Muscle layer of duodenum (tissue), 2 donors: ENCODE results near the gene TSPAN9.

Experiments used
- H3K27ac ChIP-seq: one replicate; pipeline ENCODE4 v1.7.0; 2013; ENCODE audit warnings: mild to moderate bottlenecking, low read length
- H3K27me3 ChIP-seq: one replicate; pipeline ENCODE4 v1.7.0; 2013; ENCODE audit warnings: low read depth, mild to moderate bottlenecking, control low read depth, low read length
- H3K36me3 ChIP-seq, 2 donors: one replicate each; pipeline ENCODE4 v1.7.0; 2013; ENCODE audit warnings: low read length in 2 of 2, control low read depth in 1 of 2, mild to moderate bottlenecking in 1 of 2; ENCODE audit not compliant: insufficient read depth in 2 of 2, control insufficient read depth in 1 of 2
- H3K4me1 ChIP-seq, 2 donors: one replicate each; pipeline ENCODE4 v1.7.0; 2013; ENCODE audit warnings: low read length in 2 of 2, mild to moderate bottlenecking in 2 of 2, control low read depth in 1 of 2, moderate library complexity in 1 of 2; ENCODE audit not compliant: insufficient read depth in 2 of 2, control insufficient read depth in 1 of 2
- H3K4me3 ChIP-seq, 2 donors: one replicate each; pipeline ENCODE4 v1.7.0; 2013; ENCODE audit warnings: low read length in 2 of 2, low read depth in 1 of 2, mild to moderate bottlenecking in 1 of 2
- H3K9me3 ChIP-seq, 2 donors: one replicate each; pipeline ENCODE4 v1.7.0; 2013; ENCODE audit warnings: low read length in 2 of 2, control low read depth in 1 of 2, mild to moderate bottlenecking in 1 of 2; ENCODE audit not compliant: control insufficient read depth in 1 of 2
- donor health status: healthy.

TSPAN9 gene

DNA sequence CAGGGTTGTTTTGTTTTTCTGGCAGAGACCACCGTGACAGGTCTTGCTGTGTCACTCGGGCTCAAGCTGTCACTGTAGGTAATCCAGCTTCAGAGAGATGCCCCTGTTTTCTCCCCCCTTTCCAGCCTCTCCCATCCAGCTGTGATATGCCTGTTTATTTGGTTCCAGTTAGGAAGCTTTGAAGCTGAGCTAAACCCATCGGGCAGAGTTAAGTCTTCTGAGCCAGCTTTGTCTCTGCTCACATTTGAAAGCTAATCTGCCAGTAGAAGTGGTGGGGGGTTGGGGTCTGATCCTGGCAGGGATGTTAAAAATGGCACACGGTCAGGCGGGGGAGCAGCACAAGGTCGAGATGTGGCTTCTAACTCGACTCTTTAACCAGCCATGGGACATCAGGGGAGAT is 130.0 kb downstream of the TSPAN9 start:
- peaks cover 3% of the 10 kb centered on the region for H3K27me3 ChIP-seq
- peaks cover 0 to 35% of the 10 kb centered on the region in 2 donors for H3K4me1 ChIP-seq
- H3K9me3 ChIP-seq, result no peaks in the 10 kb centered on the region
- no peak overlapping the region for H3K4me3 ChIP-seq
- no peak overlapping the region for H3K27ac ChIP-seq
- no peaks in the 10 kb centered on the region for H3K36me3 ChIP-seq

DNA sequence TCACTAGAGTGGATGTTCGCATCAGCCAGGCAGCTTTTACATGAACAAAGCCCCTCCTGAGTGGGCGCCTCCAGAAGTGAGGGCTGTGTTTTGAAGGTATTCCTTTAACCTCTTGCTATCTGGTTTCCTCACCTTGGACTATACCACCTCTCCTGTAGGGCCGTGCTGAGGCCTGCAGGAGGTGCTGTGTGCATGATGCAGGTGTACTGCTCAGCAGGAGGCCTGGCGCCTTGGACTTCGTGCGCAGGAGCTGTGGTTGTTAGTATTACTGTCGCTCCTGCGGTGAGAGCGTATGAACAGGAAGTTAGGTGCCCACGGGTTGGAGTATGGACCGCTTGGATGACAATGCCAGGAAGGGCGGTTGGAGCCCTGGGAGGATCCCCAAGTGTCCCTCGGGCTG is 130.7 kb downstream of the TSPAN9 start:
- Histone ChIP-seq H3K27ac (no peak overlapping the region), H3K27me3 (no peaks in the 10 kb centered on the region), H3K4me1 (peaks cover 0 to 28% of the 10 kb centered on the region in 2 donors), H3K9me3 (no peaks in the 10 kb centered on the region), H3K36me3 (no peaks in the 10 kb centered on the region), H3K4me3 (no peak overlapping the region)

DNA sequence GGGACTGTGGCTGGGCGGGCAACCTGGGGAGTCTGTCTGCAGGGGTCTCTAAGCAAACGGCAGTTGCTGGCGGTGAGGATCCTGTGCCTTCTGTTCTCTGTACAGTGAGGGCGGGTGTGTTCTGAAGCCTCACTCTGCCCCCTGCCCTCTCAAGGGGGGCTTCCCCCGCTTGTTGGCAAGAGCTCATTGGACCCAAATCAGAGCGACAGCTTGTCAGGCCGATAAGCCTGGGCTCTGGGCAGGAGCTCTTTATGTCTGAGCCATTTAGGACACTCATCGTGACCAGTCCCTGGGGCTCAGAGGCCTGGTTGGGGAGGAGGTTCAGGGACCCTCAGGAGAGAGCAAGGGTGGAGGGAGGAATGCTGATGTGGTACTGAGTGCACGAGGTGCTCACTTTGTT is 136.0 kb downstream of the TSPAN9 start:
- Histone ChIP-seq H3K27ac (no peak overlapping the region), H3K4me1 (peaks cover 8 to 12% of the 10 kb centered on the region in 2 donors)

DNA sequence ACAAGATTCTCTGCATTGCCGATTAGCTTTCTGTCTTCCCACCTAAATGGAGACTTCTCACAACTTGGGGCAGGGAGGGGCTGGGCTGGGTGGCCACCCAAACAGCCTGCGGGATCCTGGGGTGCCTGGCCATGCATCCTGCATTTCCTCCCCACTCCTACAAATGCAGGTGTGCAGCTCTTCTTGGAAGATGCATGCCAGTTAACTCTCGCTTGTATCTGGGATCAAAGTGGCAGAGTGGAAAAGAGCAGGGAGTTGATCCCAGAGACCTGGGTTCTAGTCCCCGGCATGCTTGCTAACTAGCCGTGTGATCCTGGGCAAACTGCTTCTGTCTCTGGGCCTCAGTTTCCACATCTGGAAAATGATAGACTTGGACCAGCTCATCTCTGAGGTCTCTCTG is 136.6 kb downstream of the TSPAN9 start:
- Histone ChIP-seq H3K36me3 (no peaks in the 10 kb centered on the region), H3K4me3 (no peak overlapping the region), H3K4me1 (peaks cover 12 to 17% of the 10 kb centered on the region in 2 donors), H3K9me3 (no peaks in the 10 kb centered on the region), H3K27me3 (no peaks in the 10 kb centered on the region), H3K27ac (no peak overlapping the region)

More for the DNA sequence above, 136.0 kb downstream of the TSPAN9 start:
- Histone ChIP-seq H3K4me3 (no peak overlapping the region), H3K36me3 (no peaks in the 10 kb centered on the region), H3K9me3 (no peaks in the 10 kb centered on the region), H3K27me3 (no peaks in the 10 kb centered on the region)

DNA sequence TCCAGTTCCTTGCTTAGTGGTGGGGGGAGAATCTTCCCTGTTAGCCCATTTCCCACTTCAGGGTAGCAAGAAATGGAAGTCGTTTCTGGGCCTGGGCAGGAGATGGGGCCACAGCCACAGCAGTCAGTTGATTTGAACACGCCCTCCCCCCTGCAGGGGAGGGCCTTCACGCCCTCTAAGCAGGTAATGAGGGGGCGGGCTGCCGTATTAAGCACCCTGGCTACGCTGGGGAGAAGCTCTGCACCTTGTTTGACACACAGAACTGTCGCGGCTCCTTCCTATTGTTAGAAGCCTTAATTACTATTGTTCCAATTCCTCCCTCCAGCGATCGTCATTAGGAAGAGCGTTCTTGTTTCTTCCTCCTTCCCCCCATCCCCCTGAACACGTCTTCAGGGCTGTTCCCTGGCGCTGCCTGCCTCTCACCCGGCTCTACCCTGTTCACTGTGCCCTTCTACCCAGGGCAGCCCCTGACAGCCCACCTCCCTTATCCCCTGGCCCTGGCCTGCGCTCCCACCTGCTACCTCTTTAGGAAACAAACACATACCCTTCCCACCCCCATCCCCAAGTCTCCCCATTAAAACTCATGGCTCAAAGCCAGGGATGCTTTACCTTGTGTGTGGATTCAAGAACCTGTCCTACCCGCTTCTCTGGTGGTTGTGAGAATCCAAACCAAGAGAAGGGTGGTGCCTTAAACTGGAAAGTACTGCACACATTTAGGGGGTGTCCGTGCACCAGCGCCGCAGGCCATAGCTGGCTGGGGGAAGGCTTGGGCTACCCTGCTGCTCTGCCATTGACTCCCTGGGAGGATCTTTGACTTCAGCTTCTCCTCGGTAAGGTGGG is 137.6 kb downstream of the TSPAN9 start:
- Histone ChIP-seq H3K27ac (no peak overlapping the region), H3K9me3 (no peaks in the 10 kb centered on the region), H3K27me3 (no peaks in the 10 kb centered on the region), H3K4me1 (peaks cover 18 to 26% of the 10 kb centered on the region in 2 donors), H3K36me3 (no peaks in the 10 kb centered on the region), H3K4me3 (no peak overlapping the region)

DNA sequence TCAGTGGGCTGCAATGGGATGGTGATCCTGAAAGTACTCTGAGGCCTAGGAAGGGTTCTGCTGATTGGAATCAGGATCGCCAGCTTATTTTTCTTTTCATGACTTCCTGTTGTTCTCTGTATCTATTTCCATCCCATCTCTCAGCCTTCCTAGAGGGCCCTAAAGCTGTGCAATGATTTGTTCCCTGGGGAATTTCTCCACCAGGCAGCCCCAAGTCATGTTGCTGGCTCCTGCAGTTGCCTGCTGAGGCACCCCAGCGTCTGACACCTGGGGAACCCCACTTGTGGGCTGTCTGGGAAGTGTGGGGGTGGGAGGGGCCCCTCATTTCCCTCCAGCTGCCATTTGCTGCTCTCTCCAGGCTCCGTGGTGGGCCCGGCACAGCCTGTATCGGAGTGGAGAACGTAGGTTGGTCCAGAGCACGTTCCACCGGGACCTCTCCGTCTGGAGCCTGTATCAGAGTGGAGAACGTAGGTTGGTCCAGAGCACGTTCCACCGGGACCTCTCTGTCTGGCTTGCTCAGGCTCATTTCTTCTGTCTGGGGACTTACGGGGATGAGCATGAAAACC is 138.3 kb downstream of the TSPAN9 start:
- H3K9me3 ChIP-seq, result no peaks in the 10 kb centered on the region
- H3K27me3 ChIP-seq, result no peaks in the 10 kb centered on the region
- H3K4me3 ChIP-seq, result no peak overlapping the region
- no peak overlapping the region for H3K27ac ChIP-seq
- no peaks in the 10 kb centered on the region for H3K36me3 ChIP-seq
- peaks cover 18 to 33% of the 10 kb centered on the region in 2 donors for H3K4me1 ChIP-seq

DNA sequence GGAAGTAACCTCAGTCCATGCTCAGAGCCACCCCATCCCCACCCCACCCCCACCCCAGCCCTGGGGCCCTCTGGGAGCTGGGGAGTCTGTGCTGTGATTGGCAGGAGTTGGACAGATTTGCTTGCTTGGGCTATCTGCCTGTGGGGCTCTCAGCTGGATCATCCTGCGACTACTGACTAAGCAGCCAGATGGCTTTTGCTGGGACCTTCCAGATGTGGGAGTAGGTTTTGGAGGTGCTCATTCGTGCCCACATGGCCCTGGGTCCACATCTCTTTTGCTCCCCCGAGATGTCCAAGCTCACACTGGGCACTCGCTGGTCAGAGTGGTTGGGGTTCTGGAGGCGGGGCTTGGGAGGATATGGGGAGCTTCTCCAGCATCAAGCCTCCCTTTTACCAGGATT is 138.9 kb downstream of the TSPAN9 start:
- no peaks in the 10 kb centered on the region for H3K36me3 ChIP-seq
- no peaks in the 10 kb centered on the region for H3K9me3 ChIP-seq
- no peak overlapping the region for H3K4me3 ChIP-seq
- H3K4me1 ChIP-seq, result peaks cover 18 to 39% of the 10 kb centered on the region in 2 donors
- H3K27ac ChIP-seq, result no peak overlapping the region
- no peaks in the 10 kb centered on the region for H3K27me3 ChIP-seq

DNA sequence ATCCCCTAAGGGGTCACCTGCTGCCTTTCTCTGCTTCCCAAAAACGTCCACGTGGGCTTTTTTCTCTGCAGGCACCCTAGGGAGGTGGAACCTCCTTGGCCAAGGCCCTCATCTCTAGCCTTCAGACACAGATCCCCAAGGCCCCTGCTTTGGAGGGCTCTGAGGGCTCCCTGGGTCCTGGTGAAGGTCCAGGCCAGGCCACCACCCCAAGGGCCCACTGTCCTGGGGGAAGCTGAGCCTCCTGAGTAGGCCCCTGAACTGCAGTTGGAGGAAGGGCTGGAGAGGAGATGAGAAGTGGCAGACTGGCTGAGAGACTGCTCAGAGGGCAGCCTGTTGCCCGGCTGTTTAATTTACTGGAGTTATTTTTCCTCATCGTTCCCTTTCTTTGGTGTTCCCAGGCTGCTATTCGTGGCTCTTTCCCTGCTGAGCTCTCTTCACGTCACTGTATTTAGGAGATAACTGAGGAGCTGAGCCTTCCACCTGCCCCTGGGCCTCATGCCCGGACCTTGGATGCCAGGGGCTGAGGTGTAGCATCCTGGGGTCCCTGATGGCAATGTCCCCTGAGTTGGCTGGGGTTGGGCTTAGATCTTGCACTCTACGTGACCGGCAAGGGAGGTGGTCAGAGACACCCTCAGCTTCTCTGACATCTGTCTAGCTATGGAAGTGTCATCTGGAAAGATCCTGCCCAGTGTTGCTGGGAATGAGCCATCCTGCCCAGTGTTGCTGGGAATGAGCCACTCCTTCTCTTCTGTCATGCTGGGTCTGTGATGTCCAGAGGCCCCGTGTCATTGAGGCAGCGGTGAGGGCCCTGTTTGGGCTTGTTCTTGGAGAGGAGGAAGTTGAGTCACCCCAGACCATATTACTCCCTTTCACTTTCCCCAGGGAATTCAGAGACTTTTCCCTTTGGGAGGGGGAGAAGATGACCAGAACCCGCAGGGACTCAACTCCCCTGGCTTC is 139.8 kb downstream of the TSPAN9 start:
- Histone ChIP-seq H3K36me3 (no peaks in the 10 kb centered on the region), H3K9me3 (no peaks in the 10 kb centered on the region), H3K27me3 (no peaks in the 10 kb centered on the region), H3K4me3 (no peak overlapping the region), H3K4me1 (peaks cover 18 to 39% of the 10 kb centered on the region in 2 donors), H3K27ac (peak overlapping the region; percentile 49)

DNA sequence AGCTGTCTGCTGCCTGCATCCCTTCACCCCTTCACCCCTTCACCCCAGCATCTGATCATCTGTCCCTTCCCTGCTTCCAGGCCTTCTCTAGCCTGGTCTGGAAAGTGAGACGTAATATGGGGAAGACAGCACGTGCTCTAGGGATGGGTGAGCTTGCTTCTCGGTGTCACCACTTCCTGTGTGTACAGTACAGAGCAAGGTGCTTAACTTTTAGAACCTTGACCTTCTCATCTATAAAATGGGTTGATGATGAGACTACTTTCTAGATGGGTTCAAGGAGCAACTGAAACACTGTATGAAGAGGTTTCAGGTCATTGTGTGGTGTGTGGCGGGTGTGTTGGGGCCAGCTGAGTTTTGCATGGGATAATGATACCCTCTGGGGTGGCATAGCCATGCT is 140.5 kb downstream of the TSPAN9 start:
- Histone ChIP-seq H3K36me3 (no peaks in the 10 kb centered on the region), H3K4me1 (peaks cover 18 to 39% of the 10 kb centered on the region in 2 donors), H3K4me3 (no peak overlapping the region), H3K27ac (peak overlapping the region; percentile 49), H3K27me3 (no peaks in the 10 kb centered on the region), H3K9me3 (no peaks in the 10 kb centered on the region)

DNA sequence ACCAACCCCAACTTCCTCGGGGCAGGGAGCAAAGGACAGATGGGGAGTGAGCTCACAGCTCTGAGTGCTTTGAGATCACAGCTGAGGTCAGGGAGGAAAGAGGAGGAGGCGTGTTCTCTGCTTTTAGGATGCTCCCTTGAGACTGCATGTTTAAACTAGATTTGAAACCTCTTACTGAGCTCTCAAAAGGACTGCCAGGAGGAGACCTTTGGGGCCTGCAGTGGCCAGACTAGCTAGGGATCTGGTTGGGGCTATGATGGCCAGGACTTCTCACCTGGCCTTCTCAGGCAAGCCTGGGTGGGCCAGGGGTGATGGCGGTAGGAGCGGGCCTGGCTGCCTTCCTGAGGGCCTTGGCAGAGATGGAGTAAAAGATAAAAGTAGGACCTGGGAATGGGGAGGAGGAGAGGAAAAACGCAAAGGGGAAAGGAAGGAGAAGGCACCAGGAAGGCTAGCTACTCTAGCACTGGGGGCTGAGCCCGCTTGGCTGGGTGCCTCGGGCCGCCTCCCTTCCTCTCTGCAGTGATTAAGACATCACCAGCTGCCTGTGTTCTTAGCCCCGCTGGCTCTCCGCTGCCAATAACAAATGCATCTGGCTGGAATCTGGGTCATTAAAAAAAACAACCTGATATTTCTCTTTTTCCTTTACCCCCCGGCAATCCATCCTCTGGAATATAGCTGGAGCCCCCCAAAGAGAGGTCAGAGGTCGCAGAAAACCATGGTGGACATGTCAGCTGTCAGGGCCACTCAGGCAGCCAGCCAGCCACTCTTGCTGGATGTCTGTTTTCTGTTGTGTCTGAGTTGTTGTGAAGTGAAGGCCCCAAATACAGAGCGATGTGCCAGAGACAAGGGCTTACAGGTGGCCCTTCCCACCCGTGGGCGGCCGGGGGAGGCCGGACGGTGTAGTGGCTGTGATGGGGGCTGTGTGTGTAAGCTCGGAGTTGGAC is 141.3 kb downstream of the TSPAN9 start:
- H3K27ac ChIP-seq, result peak overlapping the region; percentile 72
- no peaks in the 10 kb centered on the region for H3K9me3 ChIP-seq
- no peaks in the 10 kb centered on the region for H3K27me3 ChIP-seq
- H3K4me3 ChIP-seq, result no peak overlapping the region
- H3K36me3 ChIP-seq, result no peaks in the 10 kb centered on the region
- peaks cover 18 to 39% of the 10 kb centered on the region in 2 donors for H3K4me1 ChIP-seq
